AG04450 (cell line): ENCODE measurements around the gene TMEM106A. TPM values are rescaled to one million over a fixed set of nuclear protein-coding genes. Genes with fewer than 3 reads are reported as not detected.

Source experiments
- CTCF ChIA-PET: fragments of 300-600, 350-600 bp; formaldehyde crosslinking; extraction: SDS; loops from one replicate; lab custom pipeline; 2022; ENCODE audit warnings: antibody characterized with exemption, inconsistent platforms; lab: Charles Lee
- POLR2A ChIA-PET: fragments of 350-600 bp; formaldehyde crosslinking; extraction: SDS; loops from one replicate; lab custom pipeline; 2021; ENCODE audit warnings: antibody characterized with exemption, inconsistent platforms; lab: Yijun Ruan, JAX
- DNase-seq: peaks from one replicate; pipeline ENCODE4 v3.0.0-alpha.2; 2011; ENCODE audit warnings: low read depth, low spot score
- H3K27ac ChIP-seq: one replicate; pipeline ENCODE4 v1.5.1; 2012; ENCODE audit warnings: low read depth, low read length, control low read depth
- H3K27me3 ChIP-seq: one replicate; pipeline ENCODE4 v1.6.0; 2012; ENCODE audit warnings: low read length; ENCODE audit not compliant: control insufficient read depth, insufficient read depth
- H3K4me3 ChIP-seq: 2 replicates; pipeline ENCODE4 v1.5.1; 2011; ENCODE audit warnings: mild to moderate bottlenecking, low read depth, low read length, control low read depth
- H3K9me3 ChIP-seq: 2 replicates; pipeline ENCODE4 v1.5.1; 2012; ENCODE audit warnings: low read length; ENCODE audit not compliant: control insufficient read depth, insufficient read depth
- CTCF ChIP-seq: IDR thresholded peaks from 2 replicates; pipeline ENCODE4 v1.5.1; 2011; ENCODE audit warnings: low read depth, low read length, control low read depth, inconsistent platforms
- polyA plus RNA-seq: library from polyadenylated mRNA; depleted of rRNA; stranded (reverse); fragments of >200 nt; gene quantifications from 2 replicates; pipeline ENCODE4 v1.2.3, GENCODE V29; 2011

TMEM106A gene
- polyA plus RNA-seq, 1 experiment = 4.5 TPM

GRCh38 chr17:43216369-43216761 is 4.7 kb downstream of the TMEM106A start:
- Histone ChIP-seq H3K9me3 (no peaks in the 10 kb centered on the region), H3K27ac (no peak overlapping the region), H3K4me3 (no peak overlapping the region), H3K27me3 (no peaks in the 10 kb centered on the region)
- ChIA-PET CTCF (no interaction called here), POLR2A (no interaction called here)
- DNase-seq = no peak
- TF ChIP-seq CTCF = no peak

- Histone ChIP-seq H3K9me3 (no peaks in the 10 kb centered on the region), H3K27ac (no peak overlapping the region), H3K27me3 (no peaks in the 10 kb centered on the region), H3K4me3 (no peak overlapping the region)
- TF ChIP-seq CTCF = no peak
- ChIA-PET POLR2A (no interaction called here), CTCF (no interaction called here)
- DNase-seq = no peak
Observed at GRCh38 chr17:43216762-43217613, 5.3 kb downstream of the TMEM106A start.

GRCh38 chr17:43217614-43218087 is 6.0 kb downstream of the TMEM106A start:
- Histone ChIP-seq H3K4me3 (no peak overlapping the region), H3K27me3 (no peaks in the 10 kb centered on the region), H3K27ac (no peak overlapping the region), H3K9me3 (no peaks in the 10 kb centered on the region)
- ChIA-PET POLR2A (interaction anchor here (1.1 kb wide), 1 partner anchor 98 kb away, joined by 4 read pairs; no protein-coding TSS in a partner anchor), CTCF (no interaction called here)
- no peak for DNase-seq
- TF ChIP-seq CTCF = no peak

- no peak overlapping the region for H3K27ac ChIP-seq
- no peak overlapping the region for H3K4me3 ChIP-seq
- no peaks in the 10 kb centered on the region for H3K9me3 ChIP-seq
- ChIA-PET POLR2A (interaction anchor here (0.7 to 1.5 kb wide), 3 partner anchors 87 to 97 kb away, joined by 3 to 10 read pairs (median 3); no protein-coding TSS in a partner anchor), CTCF (interaction anchor here (1.1 kb wide), 1 partner anchor 177 kb away, joined by 3 read pairs; no protein-coding TSS in a partner anchor)
- no peak for TF ChIP-seq CTCF
- H3K27me3 ChIP-seq = no peaks in the 10 kb centered on the region
- no peak for DNase-seq
Observed at GRCh38 chr17:43219001-43219400, 7.3 kb downstream of the TMEM106A start.
